Mesothelial cell of epicardium (in vitro differentiated cells): Measurements from ENCODE around the gene VWA8. TPM values are rescaled to one million over a fixed set of nuclear protein-coding genes. Genes with fewer than 3 reads are reported as not detected.

Experiments
- DNase-seq, 2 experiments: peaks; one replicate each; pipeline ENCODE4 v3.0.0; 2021; ENCODE audit warnings: low spot score in 2 of 2; ENCODE audit not compliant: unreplicated experiment in 2 of 2
- H3K27ac Mint-ChIP-seq: 2 replicates; pipeline ENCODE4 v1.8.0; 2021; ENCODE audit warnings: mixed read lengths
- H3K27me3 Mint-ChIP-seq: 2 replicates; pipeline ENCODE4 v1.8.0; 2021; ENCODE audit warnings: low read depth, mixed read lengths
- H3K36me3 Mint-ChIP-seq: 2 replicates; pipeline ENCODE4 v1.8.0; 2021; ENCODE audit warnings: mixed read lengths
- H3K4me1 Mint-ChIP-seq: 2 replicates; pipeline ENCODE4 v1.8.0; 2021; ENCODE audit warnings: mixed read lengths
- H3K4me3 Mint-ChIP-seq: 2 replicates; pipeline ENCODE4 v1.8.0; 2021; ENCODE audit warnings: mild to moderate bottlenecking, moderate library complexity, mixed read lengths
- H3K9me3 Mint-ChIP-seq: 2 replicates; pipeline ENCODE4 v1.8.0; 2021; ENCODE audit warnings: mixed read lengths
- total RNA-seq: library from RNA; stranded (reverse); gene quantifications from 3 replicates; pipeline ENCODE4 v1.2.1, GENCODE V29; 2021
- TF ChIP-seq, protein P1 (sequence below): fragments of 200-600 bp; sonication (generic); IDR thresholded peaks from one replicate; pipeline ENCODE4 v1.5.0; 2021; ENCODE audit warnings: antibody characterized with exemption; ENCODE audit not compliant: unreplicated experiment

Gene VWA8
- total RNA-seq, 1 donor from 2014 or later = 20.0 TPM

DNA sequence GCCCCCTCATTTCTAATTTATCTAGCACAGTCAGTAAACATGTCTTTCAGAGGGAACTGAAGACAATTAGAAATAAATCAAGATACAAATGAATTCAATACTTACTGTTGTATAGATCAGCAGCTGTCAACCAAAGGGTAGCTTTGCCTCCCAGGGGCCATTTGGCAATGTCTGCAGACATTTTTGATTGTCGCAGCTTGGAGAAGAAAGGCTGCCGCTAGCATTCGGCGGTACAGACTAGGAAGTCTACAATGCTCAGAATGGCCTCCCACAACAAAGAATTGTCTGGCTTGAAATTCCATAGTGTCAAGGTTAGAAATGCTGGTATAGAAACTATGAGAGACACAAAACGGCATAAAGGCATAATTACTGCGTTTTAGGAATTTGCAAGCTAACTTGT lies 412.0 kb downstream of the VWA8 start:
- Mint-ChIP-seq H3K27ac (no peak overlapping the region), H3K9me3 (peaks cover 3% of the 10 kb centered on the region), H3K4me1 (peaks cover 6% of the 10 kb centered on the region), H3K36me3 (no peaks in the 10 kb centered on the region), H3K4me3 (no peak overlapping the region), H3K27me3 (no peaks in the 10 kb centered on the region)
- TF ChIP-seq, protein P1, sequence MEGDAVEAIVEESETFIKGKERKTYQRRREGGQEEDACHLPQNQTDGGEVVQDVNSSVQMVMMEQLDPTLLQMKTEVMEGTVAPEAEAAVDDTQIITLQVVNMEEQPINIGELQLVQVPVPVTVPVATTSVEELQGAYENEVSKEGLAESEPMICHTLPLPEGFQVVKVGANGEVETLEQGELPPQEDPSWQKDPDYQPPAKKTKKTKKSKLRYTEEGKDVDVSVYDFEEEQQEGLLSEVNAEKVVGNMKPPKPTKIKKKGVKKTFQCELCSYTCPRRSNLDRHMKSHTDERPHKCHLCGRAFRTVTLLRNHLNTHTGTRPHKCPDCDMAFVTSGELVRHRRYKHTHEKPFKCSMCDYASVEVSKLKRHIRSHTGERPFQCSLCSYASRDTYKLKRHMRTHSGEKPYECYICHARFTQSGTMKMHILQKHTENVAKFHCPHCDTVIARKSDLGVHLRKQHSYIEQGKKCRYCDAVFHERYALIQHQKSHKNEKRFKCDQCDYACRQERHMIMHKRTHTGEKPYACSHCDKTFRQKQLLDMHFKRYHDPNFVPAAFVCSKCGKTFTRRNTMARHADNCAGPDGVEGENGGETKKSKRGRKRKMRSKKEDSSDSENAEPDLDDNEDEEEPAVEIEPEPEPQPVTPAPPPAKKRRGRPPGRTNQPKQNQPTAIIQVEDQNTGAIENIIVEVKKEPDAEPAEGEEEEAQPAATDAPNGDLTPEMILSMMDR = no peak
- DNase-seq = no peak

DNA sequence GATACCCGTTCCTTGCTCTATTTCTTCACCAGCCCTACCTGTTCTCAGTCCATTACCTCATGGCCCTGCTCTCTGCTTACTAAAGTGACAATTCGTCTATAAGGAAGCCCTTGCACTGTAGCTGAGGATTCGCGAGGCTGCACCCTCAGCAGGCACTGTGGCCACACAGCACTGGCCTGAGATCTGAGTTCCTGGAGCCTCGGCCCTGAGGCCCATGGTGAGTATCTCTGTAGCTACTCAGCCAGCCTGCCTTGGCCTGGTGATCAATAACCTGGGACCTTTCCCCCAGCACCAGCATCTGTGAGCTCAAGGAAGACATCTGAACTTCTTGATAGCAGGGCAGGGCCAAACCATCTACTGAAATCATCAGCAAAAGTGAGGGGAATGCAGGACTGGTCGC lies 412.9 kb downstream of the VWA8 start:
- H3K36me3 Mint-ChIP-seq = no peaks in the 10 kb centered on the region
- H3K9me3 Mint-ChIP-seq = peaks cover 4% of the 10 kb centered on the region
- no peak for DNase-seq
- no peak overlapping the region for H3K4me3 Mint-ChIP-seq
- no peak overlapping the region for H3K27ac Mint-ChIP-seq
- H3K4me1 Mint-ChIP-seq = peaks cover 6% of the 10 kb centered on the region
- no peaks in the 10 kb centered on the region for H3K27me3 Mint-ChIP-seq
- TF ChIP-seq, protein P1 = no peak

DNA sequence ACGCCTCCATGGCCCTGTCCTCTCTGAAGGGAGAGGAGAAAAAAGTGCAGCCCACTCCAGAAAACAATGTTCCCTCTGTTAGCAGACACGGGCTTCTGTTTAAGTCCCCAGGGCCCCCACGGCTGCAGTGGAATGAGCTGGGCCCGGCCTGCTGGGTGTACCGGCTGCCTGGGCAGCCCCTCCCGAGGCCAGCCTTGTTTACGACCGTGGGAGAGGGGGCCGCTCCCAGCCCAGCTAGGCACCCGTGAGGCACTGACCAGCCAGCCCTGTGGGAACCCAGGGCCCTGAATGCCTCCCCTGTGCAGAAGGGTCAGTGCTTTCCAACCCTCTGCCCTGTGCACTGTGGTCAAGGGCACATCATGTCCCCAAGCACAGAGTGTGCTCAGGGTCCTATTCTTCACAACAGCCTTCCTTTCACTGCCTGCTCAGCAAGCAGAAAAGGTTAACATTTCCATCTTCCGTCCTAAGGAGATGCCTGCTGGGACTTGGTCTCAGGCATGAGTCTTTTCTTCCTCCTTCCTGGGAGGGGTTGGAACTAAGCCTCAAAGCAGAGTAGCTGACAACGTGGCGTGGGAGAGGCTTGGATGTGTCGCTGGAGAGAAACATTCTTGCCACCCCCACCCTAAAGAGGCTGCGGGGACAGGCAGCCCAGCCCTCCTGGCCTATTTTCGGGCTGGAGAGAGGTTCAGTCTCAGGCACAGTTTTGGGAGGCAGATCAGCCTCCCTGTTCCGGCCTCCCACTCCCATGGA lies 413.5 kb downstream of the VWA8 start:
- TF ChIP-seq, protein P1 = no peak
- no peak overlapping the region for H3K4me3 Mint-ChIP-seq
- no peaks in the 10 kb centered on the region for H3K36me3 Mint-ChIP-seq
- peaks cover 4% of the 10 kb centered on the region for H3K9me3 Mint-ChIP-seq
- H3K27me3 Mint-ChIP-seq = no peaks in the 10 kb centered on the region
- H3K27ac Mint-ChIP-seq = peak overlapping the region; percentile 47
- H3K4me1 Mint-ChIP-seq = peaks cover 6% of the 10 kb centered on the region
- no peak for DNase-seq

DNA sequence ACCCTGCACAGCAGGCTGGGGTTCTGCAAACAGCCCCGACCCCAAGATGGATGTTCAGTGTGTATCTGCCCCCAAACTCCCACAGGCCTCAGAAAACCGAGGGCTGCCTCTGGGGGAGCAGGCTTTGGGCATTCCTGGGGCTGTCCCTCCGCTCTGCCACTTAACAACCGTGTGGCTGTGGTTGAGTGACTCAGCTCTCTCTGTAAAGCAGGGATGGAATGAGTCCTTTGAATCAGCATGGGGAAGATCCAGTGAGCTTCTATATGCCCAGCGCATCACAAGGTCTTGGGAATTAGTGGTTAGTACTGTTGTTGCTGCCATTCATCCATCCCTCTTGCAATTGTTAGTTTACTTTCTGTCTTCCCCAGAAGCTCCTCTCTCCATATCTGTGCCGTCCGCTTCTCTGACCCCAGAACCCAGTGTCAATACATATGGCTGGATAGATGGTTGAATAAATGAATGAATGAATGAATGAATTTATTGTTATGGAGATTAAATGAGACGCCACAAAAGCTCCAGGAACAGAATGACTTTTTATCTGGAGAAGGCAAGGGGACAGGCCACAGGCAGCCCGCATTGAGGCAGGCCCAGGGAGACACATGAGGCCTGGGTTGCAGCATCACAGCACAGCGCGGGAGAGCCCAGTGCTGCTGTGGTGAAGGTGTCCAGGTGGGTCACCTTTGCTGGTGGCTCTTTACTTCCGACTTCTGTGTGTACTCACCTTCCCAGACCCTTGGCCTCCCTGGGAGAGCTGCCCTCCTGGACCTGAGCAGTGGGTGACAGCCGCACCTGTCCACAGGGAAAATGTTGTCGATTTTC lies 414.3 kb downstream of the VWA8 start:
- Mint-ChIP-seq H3K4me3 (no peak overlapping the region), H3K9me3 (peaks cover 4% of the 10 kb centered on the region), H3K36me3 (no peaks in the 10 kb centered on the region), H3K27ac (no peak overlapping the region), H3K4me1 (peaks cover 6% of the 10 kb centered on the region), H3K27me3 (no peaks in the 10 kb centered on the region)
- TF ChIP-seq, protein P1 = no peak
- DNase-seq = no peak

DNA sequence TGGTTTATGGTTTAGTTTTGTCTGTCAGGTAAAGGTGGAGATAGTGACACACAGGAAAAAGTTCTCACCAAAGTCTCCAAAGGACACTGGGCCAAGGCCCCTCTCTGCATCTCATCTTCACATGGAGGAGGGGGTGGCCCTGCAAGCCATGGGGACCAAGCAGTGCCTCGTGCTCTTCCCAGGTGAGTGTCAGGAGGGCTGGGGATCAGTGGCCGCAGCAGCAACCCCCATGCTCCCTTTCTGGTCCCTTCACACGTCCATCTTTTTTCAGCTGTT lies 415.5 kb downstream of the VWA8 start:
- Mint-ChIP-seq H3K27ac (no peak overlapping the region), H3K4me3 (no peak overlapping the region), H3K27me3 (no peaks in the 10 kb centered on the region), H3K4me1 (peaks cover 6% of the 10 kb centered on the region), H3K9me3 (peaks cover 4% of the 10 kb centered on the region), H3K36me3 (no peaks in the 10 kb centered on the region)
- no peak for DNase-seq
- TF ChIP-seq, protein P1 = no peak
